ENCODE measurements around the gene GOLGA8F.
"Not testable (repeated sequence)": the region's sequence is repeated elsewhere in the genome, so short reads cannot be mapped to it uniquely, and the experiment has no call there.

The GOLGA8F gene, protein sequence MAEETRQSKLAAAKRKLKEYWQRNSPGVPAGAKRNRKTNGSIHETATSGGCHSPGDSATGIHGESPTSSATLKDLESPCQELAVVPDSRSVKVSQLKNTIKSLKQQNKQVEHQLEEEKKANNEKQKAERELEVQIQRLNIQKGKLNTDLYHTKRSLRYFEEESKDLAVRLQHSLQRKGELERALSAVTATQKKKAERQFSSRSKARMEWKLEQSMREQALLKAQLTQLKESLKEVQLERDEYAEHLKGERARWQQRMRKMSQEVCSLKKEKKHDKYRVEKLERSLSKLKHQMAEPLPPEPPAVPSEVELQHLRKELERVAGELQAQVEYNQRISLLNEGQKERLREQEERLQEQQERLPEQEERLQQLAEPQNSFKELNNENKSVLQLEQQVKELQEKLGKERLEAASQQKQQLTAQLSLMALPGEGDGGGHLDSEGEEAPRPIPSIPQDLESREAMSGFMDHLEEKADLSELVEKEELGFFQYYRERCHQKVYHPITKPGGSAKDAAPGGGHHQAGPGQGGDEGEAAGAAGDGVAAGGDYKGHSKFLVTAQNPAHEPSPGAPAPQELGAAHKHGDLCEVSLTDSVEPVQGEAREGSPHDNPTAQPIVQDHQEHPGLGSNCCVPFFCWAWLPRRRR

DNA sequence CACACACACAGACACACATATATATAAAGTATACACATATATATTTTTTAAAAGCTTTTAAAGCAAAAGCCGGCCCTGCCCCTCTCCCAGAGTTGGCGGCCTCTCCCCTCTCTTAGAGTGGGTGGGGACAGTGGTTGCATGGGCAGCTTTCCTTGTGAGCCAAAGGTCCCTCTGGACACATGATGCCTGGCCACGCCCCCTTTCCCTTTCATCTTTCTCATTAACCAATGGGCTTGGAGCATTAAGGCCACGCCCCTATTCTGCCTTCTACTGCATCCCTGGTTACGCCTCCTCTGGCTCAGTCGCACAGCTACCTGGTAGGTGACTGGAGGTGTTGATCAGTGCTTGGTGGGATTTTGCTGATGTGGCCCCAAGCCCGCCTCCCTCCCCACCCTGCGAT, at the start of gene GOLGA8F:
GOLGA8F (plus strand) TSS at position 301 of the 400 bp plus-strand sequence; CDS start at position 399, 98 bp downstream.
- H3K9ac ChIP-seq (ENCODE audit: low read length); H3K27me3 ChIP-seq (ENCODE audit: control insufficient read depth, insufficient read depth, low read length); H3K4me3 ChIP-seq (ENCODE audit: low read length); H3K9me3 ChIP-seq (ENCODE audit: control insufficient read depth, low read length); H3K36me3 ChIP-seq (ENCODE audit: control insufficient read depth, insufficient read depth, low read length); H3K4me1 ChIP-seq (ENCODE audit: control insufficient read depth, insufficient read depth, low read length): not testable (repeated sequence)

DNA sequence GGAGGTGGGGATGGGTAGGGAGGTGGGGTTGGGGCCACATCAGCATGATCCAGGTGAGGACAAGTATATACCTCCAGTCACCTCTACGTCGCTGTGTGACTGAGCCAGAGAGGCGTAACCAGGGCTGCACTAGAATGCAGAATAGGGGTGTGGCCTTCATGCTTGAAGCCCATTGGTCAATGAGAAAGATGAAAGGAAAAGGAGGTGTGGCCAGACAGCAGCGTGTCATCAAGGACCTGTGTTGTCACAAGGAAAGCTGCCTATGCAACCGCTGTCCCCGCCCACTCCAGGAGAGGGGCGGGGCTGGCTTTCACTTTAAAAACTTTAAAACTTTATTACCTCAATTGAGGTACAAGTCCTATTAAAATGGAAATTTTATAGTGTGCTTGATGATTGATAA, 20.5 kb upstream of the GOLGA8F start, which contains the start of gene GOLGA6L24:
GOLGA6L24 (minus strand) TSS at position 101 of the 400 bp plus-strand sequence; CDS start at position 40, 61 bp downstream.
- H3K27me3 ChIP-seq (ENCODE audit: control insufficient read depth, insufficient read depth, low read length); H3K9me3 ChIP-seq (ENCODE audit: control insufficient read depth, low read length); H3K4me3 ChIP-seq (ENCODE audit: low read length); H3K36me3 ChIP-seq (ENCODE audit: control insufficient read depth, insufficient read depth, low read length); H3K4me1 ChIP-seq (ENCODE audit: control insufficient read depth, insufficient read depth, low read length); H3K9ac ChIP-seq (ENCODE audit: low read length): not testable (repeated sequence)

DNA sequence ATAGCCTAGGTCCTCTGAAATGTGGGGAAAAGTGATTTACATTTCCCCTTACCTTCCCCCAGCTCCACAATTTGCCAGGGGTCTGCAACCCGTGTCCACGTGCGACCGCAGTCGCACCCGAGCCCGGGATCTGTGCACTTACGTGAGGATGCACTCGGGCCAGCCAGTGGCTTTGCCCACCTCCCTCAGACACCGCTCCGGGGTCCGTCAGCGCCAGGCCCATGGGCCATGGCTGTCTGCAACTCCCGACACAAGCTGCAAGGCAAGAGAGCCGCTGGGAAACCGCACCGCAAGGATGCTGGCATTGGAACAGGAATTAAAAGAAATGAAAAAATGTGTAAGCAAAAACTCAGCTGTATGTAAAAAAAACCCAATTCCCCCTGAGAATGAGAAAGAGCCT, 13.0 kb upstream of the GOLGA8F start:
- not testable (repeated sequence) for H3K9me3 ChIP-seq (ENCODE audit: control insufficient read depth, low read length); H3K36me3 ChIP-seq (ENCODE audit: control insufficient read depth, insufficient read depth, low read length); H3K4me1 ChIP-seq (ENCODE audit: control insufficient read depth, insufficient read depth, low read length); H3K27me3 ChIP-seq (ENCODE audit: control insufficient read depth, insufficient read depth, low read length); H3K9ac ChIP-seq (ENCODE audit: low read length); H3K4me3 ChIP-seq (ENCODE audit: low read length)

DNA sequence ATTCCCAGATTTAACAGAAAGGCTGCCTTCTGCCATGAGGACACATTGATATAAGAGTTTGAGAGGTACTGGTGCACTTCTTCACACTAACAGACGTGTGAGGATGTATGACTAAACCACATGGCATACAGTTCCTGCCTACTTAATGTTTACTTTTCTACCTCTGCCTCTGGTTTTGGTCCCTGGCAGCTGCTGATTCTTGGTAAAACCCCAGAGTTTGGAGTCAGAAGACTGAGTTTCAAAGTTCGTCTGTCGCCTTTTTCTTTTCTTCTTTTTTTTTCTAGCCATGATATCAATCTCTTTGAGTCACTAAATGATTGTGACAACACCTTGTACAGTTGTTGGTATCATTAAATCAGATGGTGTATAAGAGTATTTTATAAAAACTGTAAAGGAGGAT, 1.6 kb downstream of the GOLGA8F start:
- not testable (repeated sequence) for H3K27me3 ChIP-seq (ENCODE audit: control insufficient read depth, insufficient read depth, low read length); H3K4me3 ChIP-seq (ENCODE audit: low read length)

DNA sequence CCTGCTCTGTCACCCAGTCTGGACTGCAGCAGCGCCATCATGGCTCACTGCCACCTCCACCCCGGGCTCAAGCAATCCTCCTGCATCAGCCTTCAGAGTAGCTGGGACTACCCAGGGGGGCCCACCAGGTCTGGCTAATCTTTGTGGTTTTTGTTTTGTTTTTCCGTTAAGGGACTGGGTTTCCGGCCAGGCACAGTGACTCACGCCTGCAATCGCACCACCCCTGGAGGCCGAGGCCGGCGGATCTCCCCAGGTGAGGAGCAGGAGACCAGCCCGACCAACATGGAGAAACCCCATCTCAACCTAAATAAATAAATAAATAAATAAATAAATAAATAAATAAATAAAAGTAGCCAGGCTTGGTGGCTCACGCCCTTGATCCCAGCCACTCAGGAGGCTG, 17.6 kb downstream of the GOLGA8F start:
- H3K4me3 ChIP-seq (ENCODE audit: low read length); H3K36me3 ChIP-seq (ENCODE audit: control insufficient read depth, insufficient read depth, low read length); H3K4me1 ChIP-seq (ENCODE audit: control insufficient read depth, insufficient read depth, low read length); H3K9ac ChIP-seq (ENCODE audit: low read length); H3K9me3 ChIP-seq (ENCODE audit: control insufficient read depth, low read length); H3K27me3 ChIP-seq (ENCODE audit: control insufficient read depth, insufficient read depth, low read length): not testable (repeated sequence)

More for the DNA sequence above, 1.6 kb downstream of the GOLGA8F start:
- H3K36me3 ChIP-seq (ENCODE audit: control insufficient read depth, insufficient read depth, low read length); H3K4me1 ChIP-seq (ENCODE audit: control insufficient read depth, insufficient read depth, low read length); H3K9me3 ChIP-seq (ENCODE audit: control insufficient read depth, low read length); H3K9ac ChIP-seq (ENCODE audit: low read length): not testable (repeated sequence)

DNA sequence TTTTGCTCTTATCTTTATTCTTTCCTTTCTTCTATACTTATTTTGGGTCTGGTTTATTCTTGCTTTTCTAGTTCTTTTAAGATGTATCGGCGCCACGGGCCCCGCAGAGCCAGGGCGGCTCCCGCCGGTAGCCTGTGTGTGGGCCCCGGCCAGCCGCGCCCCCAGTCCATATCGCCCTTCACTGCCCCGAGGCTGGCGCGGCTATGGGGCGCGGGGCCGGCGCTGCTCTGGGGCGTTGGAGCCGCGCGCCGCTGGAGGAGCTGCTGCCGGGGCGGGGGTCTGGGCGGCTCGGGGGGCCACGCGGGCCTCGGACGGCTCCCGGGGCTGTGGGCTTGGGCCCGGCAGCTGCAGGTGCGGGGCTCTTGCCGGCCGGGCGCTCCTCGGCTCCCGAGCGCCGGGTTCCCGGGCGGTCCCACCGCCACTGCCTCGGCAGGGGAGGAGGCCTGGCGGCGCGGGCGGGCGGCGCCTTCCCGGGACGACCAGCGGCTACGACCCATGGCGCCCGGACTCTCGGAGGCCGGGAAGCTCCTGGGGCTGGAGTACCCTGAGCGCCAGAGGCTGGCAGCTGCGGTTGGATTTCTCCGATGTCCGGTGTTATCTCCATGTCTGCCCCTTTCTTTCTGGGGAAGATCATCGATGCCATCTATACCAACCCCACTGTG, 24.4 kb downstream of the GOLGA8F start:
- not testable (repeated sequence) for H3K4me3 ChIP-seq (ENCODE audit: low read length); H3K36me3 ChIP-seq (ENCODE audit: control insufficient read depth, insufficient read depth, low read length); H3K9me3 ChIP-seq (ENCODE audit: control insufficient read depth, low read length); H3K9ac ChIP-seq (ENCODE audit: low read length); H3K4me1 ChIP-seq (ENCODE audit: control insufficient read depth, insufficient read depth, low read length); H3K27me3 ChIP-seq (ENCODE audit: control insufficient read depth, insufficient read depth, low read length)

DNA sequence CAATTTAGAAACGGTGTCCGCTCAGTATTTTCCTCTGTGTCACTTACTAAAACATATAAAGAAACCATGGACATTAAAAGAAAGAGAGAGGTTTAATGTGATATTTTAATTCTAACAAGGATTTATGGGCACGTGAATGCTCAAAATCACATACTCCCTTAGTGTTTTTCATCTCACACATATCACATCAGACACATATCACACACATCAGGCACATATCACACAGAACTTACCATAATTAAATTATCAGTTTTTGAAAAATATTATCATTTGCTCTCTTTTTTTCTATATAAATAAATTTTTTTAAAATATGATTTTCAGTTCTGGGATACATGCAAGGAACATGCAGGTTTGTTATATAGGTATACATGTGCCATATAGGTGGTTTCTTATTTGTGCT, 42.0 kb downstream of the GOLGA8F start:
- not testable (repeated sequence) for H3K4me1 ChIP-seq (ENCODE audit: control insufficient read depth, insufficient read depth, low read length)

DNA sequence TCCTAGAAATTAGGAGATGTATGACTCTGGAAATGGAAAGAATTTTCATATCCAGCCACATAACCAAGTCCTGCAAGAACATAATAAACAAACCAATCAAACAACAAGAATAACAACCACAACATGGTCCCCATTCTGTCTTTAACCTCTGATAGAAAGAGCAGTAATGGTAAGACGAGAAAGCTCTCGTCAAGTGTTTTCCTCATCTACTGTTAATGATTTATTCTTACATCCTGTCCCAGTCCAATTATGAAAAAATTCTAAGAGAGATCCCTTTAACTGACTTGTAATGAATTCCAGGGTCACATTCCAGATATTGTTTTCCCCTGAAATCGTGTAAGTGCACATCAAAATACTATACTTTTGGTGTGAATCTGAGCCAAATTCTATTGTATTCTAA, 57.1 kb downstream of the GOLGA8F start:
- H3K4me1 ChIP-seq (ENCODE audit: control insufficient read depth, insufficient read depth, low read length); H3K9me3 ChIP-seq (ENCODE audit: control insufficient read depth, low read length); H3K36me3 ChIP-seq (ENCODE audit: control insufficient read depth, insufficient read depth, low read length); H3K9ac ChIP-seq (ENCODE audit: low read length); H3K4me3 ChIP-seq (ENCODE audit: low read length); H3K27me3 ChIP-seq (ENCODE audit: control insufficient read depth, insufficient read depth, low read length): not testable (repeated sequence)

More for the DNA sequence above, 42.0 kb downstream of the GOLGA8F start:
- not testable (repeated sequence) for H3K4me3 ChIP-seq (ENCODE audit: low read length); H3K27me3 ChIP-seq (ENCODE audit: control insufficient read depth, insufficient read depth, low read length); H3K36me3 ChIP-seq (ENCODE audit: control insufficient read depth, insufficient read depth, low read length); H3K9me3 ChIP-seq (ENCODE audit: control insufficient read depth, low read length); H3K9ac ChIP-seq (ENCODE audit: low read length)

Measured in mucosa of stomach (tissue), 1 donor.